Activated naive CD8-positive, alpha-beta T cell treated with anti-CD3 and anti-CD28 coated beads, Interleukin-2, amount 50 U/mL, for 16 hours (primary cell): ENCODE measurements around the gene PMFBP1.
"Not testable (repeated sequence)": the region's sequence is repeated elsewhere in the genome, so short reads cannot be mapped to it uniquely, and the experiment has no call there.

Experiments used
- DNase-seq: peaks from one replicate; pipeline ENCODE4 v3.0.0-alpha.2; 2020; ENCODE audit warnings: low read depth, low spot score

Gene PMFBP1

DNA sequence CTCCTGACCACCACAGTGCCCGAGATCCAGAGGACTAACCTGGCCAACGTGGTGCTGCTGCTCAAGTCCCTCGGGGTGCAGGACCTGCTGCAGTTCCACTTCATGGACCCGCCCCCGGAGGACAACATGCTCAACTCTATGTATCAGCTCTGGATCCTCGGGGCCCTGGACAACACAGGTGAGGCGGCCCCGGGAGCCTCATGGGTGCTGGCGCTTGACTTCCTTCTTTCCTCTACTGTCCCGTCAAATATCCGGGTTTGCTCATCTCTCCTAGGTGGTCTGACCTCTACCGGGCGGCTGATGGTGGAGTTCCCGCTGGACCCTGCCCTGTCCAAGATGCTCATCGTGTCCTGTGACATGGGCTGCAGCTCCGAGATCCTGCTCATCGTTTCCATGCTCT is 64.6 kb downstream of the PMFBP1 start:
- DNase-seq, result no peak

DNA sequence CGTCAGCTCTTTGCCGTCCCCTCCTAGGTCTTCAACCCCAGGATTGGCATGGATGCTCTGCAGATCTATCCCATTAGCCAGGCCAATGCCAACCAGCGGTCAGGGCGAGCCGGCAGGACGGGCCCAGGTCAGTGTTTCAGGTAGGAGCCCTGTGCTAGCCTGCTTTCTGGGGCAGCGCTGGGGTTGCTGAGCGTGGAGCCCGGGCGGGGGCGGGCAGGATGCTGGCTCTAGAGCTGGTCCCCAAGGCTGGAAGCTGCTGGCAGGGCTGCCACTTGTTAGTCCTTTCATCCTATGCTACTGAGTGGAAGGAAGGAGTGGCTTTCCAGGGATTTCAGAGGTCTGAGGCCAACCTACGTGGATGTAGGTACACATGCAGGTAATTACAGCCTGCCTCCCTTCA is 66.0 kb downstream of the PMFBP1 start:
- DNase-seq, result no peak

DNA sequence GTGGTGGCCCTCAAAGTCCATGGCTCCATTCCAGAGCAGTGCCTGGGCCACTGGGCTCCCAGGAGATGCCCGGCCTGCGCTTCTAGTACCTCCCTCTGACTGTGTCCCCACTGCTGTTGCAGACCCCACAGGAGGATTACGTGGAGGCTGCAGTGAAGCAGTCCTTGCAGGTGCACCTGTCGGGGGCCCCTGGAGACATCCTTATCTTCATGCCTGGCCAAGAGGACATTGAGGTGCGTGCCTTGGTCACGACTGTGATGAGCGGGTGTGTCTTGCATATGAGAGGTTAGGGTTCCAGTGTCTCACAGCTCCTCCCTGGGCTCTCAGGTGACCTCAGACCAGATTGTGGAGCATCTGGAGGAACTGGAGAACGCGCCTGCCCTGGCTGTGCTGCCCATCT is 67.0 kb downstream of the PMFBP1 start:
- no peak for DNase-seq

DNA sequence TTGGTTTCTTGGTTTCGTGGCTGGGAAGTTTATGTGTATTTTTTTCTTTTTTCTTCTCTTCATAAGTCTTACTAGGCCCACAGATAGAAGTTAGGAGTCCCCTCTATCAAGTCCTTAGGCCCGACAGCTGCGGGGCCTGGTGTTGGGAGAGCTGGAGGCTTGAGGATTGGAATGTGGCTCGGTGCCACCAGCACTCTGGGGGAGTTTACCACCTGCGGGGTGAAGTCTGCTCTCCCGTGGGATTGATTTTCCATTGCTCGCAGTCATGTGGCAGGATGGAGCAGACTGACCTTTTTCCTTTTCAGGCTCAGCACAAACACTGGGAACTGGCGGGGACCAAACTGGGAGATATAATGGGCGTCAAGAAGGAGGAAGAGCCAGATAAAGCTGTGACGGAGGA is 70.8 kb downstream of the PMFBP1 start:
- DNase-seq, result no peak

DNA sequence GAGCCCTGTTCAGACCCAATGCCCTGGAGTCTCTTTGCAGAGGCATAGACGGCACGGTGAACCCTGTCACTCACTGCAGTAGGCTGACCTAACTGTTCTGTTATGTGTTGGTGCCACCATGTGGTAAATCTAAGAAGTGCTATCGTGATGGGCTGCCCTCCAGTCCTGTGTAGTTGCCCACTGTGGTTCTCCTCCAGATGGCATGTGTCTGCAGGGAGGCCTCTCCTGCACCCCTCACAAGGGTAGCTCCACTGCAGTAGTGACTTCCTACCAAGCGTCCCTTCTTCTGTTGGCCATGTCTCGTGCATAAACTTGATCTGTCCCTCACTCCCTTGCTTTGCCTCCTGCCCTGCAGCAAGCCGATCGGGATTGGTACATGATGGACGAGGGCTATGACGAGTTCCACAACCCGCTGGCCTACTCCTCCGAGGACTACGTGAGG is 72.6 kb downstream of the PMFBP1 start:
- no peak for DNase-seq

DNA sequence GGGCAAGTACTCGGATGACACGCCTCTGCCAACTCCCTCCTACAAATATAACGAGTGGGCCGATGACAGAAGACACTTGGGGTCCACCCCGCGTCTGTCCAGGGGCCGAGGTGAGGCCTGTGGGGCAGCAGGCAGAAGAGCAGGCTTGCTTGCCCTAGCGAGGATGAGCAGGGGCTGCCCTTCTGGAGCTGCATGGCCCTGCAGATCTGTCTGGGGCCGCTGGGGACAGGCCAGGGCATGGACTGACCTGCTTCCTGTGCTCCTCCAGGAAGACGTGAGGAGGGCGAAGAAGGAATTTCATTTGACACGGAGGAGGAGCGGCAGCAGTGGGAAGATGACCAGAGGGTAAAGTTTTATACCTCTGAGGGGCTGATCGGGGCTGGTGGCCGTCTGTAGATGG is 73.0 kb downstream of the PMFBP1 start:
- no peak for DNase-seq

DNA sequence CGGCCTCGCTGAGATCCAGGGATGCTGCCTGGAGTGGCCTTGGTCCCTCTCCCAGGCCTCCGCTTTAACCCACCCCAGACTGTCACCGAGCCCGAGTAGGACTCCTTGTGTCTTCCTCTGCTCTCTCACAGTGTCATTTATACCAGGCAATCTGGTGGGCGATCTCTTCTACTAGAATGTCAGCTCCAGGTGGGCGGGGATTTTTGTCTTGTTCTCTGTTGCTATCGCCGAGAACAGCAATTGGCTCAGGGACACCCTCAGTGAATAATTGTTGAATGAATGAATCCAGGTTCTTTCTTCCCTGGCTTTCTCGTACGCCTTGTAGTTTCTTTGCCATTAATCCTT is 77.7 kb downstream of the PMFBP1 start:
- peak; percentile 26 for DNase-seq

DNA sequence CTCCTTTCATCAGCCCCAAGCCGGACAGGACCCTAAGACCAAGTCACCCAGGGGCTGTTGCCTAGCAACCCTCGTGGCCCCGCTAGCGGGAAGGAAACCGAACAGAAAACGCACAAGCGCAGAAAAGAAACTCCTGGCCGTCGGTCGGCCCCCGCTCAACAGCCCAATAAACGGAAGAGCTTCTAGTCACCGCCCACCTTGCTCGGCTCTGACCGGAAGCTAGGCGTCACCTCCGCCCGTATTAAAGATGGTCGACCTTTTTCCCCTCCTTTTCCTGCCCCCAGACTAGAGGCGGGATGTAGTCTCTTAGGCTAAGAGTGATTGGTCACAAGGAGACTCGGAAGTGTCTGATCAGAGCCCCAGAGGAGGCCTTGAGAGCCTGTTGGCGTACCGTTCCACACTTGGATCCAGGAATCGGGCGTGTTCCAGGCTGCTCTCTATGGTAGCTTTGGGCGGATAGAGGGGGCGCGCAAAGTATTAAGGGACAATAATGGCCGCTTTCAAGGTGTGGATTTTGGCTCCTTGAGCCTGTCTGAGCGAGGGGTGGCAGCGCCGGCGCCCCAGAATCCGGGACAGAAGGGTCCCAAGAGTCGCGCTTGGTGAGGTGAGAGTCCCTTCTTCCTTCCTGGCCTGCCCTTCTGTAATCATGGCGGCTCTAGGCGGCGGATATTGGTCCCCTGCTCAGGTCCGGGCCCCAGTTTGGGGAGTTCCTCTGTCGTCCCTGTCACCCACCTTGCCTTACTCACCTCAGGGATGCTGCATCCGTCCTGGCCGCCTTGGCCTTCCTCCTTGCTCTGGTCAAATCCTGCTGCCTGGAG is 78.3 kb downstream of the PMFBP1 start, which contains the start of the genes DHX38 and TXNL4B:
Gene DHX38 (plus strand): TSS at position 400 of the 818 bp plus-strand sequence. CDS start 2,311 bp downstream, outside the sequence.
Gene TXNL4B (minus strand): TSS at position 173 of the 818 bp plus-strand sequence. CDS start 2,871 bp downstream, outside the sequence.
- peak; percentile 82 for DNase-seq

DNA sequence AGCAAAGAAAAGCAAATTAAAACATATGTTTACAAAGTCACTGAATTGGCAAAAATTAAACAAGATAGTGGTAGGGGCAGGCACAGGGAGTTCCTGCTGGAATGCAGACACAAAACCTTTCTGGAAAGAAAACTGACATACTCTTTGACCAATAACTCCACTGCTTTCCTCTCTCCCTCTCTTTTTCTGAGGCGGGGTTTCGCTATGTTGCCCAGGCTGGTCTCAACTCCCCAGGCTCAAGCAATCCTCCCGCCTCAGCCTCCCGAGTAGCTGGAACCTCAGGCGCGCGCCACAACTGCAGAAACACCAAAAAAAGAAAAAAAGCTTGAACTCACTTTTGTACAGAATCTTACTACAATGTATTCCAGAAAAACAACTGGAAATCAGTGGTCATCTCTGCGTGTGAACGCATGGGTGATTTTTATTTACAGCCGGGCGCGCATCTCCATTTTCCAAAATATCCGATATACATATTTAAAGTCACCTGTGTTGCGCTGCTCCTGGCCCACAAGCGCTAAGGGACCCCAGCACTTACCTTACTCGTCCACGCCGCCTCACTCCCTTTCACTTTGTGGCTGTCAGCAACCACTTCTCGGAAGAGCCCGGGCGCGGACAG is 79.0 kb downstream of the PMFBP1 start:
- DNase-seq, result no peak

DNA sequence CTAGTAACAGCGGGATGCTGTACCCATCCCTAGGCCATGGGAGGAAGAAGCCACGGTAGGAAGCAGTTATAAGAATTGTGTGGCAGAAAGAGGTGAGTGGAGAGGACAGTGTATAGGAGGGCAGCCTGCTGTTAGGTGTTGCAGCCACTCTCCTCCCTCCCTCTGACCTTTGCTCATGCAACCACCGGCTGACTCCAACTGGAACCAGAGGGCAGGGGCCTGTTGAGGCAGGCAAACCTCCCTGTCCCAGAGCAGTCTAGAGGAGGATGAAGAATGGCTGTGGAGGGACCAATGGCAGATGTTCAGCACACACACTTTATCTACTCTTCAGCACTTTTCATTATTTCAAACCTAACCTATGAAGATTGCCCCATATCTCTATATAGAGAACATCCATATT is 80.7 kb downstream of the PMFBP1 start:
- no peak for DNase-seq

DNA sequence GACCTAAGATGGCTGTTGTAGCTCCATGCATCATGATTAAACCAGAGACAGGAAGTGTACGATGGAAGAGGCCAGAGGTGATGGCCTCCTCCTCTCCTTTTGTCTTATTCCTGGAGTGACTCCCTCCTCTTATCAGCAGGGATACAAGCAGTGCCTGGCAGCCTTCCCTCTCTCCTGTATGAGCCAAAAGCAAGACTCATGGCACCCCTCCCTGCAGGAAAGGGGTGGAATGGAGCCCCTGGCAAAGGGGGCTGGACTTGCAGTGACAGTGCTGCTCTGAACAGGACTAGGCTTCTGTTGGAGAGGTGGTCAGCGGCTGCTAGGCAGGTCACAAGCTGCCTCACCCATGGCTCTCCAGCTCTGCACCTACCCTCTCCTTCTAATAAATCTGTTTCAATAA is 87.0 kb downstream of the PMFBP1 start:
- no peak for DNase-seq

DNA sequence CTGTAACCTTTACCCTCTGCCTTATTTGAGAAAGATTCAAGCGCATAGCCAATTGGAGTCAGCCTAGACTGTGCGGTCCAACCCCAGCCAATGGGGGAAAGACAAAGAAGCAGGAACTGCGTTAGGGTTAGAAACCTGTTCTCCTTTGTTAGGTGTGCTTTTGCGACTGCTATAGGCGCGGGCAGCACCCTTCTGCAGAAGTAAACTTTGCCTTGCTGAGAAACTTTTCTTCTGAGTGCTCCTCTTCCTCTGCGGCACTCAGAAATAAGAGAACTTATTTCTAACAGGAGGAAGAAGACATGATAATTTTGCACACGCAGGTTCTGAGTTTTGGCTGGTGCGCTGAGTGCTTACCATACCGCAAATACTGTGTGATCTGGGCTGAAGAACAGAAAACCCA is 87.5 kb downstream of the PMFBP1 start:
- DNase-seq, result no peak

DNA sequence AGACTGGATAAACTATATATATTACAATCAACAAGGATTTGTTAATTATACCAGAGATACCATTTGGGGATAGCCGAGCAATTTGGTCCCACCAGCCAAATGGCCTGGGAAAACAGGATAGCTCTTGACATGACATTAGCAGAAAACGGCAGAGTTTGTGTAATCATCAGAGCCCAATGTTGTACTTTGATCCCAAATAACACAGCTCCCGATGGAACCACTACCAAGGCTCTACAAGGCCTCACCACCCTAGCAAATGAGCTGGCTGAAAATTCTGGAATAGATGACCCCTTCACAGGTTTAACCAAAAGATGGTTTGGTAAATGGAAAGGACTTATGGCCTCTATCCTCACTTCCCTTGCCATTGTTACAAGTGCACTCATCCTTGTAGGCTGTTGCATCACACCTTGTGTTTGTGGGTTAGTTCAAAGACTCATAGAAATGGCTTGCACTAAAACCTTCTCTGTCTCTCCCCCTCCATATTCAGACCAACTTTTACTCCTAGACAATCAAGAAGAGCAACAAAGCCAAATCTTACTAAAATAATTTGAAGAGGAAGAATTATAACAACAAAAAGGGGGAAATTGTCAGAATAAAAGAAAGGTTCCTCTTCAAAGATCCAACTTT is 88.1 kb downstream of the PMFBP1 start:
- no peak for DNase-seq

DNA sequence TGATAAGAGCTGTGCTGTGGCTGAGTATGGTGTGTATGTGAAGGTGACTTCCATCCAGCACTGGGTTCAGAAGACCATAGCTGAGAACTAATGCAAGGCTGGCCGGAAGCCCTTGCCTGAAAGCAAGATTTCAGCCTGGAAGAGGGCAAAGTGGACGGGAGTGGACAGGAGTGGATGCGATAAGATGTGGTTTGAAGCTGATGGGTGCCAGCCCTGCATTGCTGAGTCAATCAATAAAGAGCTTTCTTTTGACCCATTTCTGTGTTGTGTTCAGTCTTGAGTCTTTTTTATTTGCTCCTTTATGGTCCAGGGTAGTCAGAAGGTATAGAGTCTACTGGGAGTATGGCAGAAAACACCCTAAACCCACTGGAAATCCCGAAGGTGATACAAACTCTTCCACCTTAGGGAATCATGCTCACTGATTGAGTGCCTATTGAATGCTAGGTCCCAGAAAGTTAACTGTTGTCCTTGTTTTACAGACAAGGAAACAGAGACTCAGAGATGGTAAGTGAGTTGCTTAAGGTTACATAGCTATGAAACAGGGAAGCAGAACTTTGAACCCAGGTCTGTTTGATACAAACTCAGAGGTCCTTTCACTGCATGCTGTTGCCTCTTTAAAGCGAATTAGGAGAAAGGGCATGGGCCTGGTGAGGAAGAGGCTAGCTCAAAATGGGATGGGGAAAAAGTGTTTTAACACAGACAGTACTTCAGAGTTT is 94.8 kb downstream of the PMFBP1 start:
- not testable (repeated sequence) for DNase-seq

DNA sequence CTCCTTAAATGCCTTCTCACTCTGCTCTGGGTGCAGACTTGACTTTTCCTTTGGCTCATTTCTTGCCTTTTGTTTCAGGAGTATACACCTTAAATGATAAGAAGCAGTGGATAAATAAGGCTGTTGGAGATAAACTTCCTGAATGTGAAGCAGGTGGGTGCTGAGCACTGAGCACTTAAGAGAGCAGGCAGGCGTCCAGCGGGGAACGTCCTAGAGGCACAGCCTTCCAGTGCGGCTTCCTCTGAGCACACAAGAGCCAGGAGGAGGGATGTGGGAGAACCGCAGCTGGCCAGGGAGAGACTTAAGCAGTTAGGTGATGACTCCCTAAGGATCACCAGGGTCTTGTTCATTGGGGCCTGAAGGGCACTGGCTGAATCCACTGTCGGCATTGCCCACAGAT is 96.9 kb downstream of the PMFBP1 start:
- DNase-seq, result not testable (repeated sequence)

DNA sequence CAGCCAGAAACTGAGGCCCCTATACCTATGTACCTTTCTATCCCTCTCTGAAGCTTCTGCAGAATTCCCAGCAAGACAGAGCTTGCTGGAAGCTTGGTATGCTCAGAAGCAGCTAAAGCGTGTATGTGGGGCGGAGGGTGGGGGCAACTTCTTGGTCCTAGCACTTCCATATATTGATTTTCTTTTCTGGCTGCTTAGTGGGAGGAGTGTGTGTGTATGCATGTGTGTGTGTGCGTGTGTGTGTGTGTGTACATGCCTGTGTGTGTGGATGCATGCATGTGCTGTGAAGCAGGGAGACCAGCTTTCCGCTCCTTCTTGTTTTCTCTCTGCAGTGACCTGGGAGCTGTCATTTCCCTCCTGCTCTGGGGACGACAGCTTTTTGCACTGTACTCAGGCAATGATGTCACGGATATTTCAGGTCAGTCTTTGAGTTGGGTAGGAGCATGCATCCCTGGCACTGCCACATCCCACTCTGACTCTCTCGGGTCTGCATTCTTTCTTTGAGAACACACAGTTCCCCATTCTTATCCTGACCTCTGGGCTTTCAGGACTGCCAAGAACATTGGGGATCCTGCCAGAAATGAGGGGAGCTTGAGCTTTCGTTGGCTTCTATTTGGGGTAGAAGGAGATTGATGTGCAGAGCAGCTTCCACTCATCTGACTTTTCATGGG is 98.3 kb downstream of the PMFBP1 start:
- no peak for DNase-seq

DNA sequence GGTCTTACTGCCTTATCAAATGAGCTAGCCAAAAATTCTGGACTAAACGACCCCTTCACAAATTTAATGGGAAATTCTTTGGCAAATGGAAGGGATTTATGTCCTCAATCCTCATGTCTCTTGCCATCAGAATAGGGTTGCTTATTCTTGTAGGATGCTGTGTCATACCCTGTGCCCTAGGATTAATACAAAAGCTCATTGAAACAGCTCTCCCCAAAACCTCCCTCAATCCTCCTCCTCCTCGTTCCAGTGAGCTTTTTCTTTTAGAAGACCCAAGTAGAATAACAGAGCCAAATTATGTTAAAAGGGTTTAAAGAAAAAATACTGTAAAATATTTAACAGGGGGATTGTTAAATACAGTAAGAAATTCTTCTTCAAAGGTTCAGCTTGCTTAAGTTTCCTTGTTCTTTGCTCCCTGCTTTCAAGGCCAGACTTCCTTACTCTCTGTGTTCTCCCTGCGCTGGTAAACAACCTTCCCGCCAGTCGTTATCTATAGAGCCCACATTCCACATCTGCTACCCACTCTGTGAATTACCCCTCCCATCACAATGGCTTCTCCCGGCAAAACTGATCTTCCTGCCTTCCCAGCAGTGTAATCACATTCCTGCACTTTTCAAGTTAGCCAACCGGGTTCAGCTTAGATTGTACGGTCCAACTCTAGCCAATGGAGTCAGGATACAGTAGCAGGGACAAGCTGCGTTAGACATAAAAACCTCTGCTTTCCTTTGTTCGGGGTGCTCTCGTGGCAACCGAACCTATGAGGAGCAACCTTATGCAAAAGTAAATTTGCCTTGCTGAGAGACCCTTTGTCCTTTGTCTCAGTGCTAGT is 99.2 kb downstream of the PMFBP1 start:
- DNase-seq, result no peak
